Aorta (tissue), 5 donors: ENCODE data around the gene MEFV. TPM values are rescaled to one million over a fixed set of nuclear protein-coding genes. Genes with fewer than 3 reads are reported as not detected.
"Not testable (repeated sequence)": the region's sequence is repeated elsewhere in the genome, so short reads cannot be mapped to it uniquely, and the experiment has no call there.

Experiments used
- ATAC-seq: fragments of 200-7000 bp; cut with Tn5 transposase; one replicate; pipeline ENCODE4 v1.9.1; 2022; ENCODE audit warnings: moderate library complexity; ENCODE audit not compliant: low FRiP score
- DNase-seq, 2 donors: peaks; one replicate each; pipeline ENCODE4 v3.0.0-alpha.2; 2020
- H3K27ac ChIP-seq, 2 donors: one replicate each; pipeline ENCODE4 v1.5.1; 2013; ENCODE audit warnings: low read length in 2 of 2, mild to moderate bottlenecking in 2 of 2, moderate library complexity in 2 of 2, control low read depth in 1 of 2, inconsistent platforms in 1 of 2, low read depth in 1 of 2
- H3K27me3 ChIP-seq, 2 donors: one replicate each; pipeline ENCODE4 v1.6.1; 2013; ENCODE audit warnings: control low read depth in 1 of 2, low read length in 1 of 2, mild to moderate bottlenecking in 1 of 2, moderate library complexity in 1 of 2; ENCODE audit not compliant: insufficient read depth in 2 of 2, control insufficient read depth in 1 of 2
- H3K36me3 ChIP-seq, 2 donors: one replicate each; pipeline ENCODE4 v1.6.1; 2013; ENCODE audit warnings: control low read depth in 1 of 2, low read length in 1 of 2, mild to moderate bottlenecking in 1 of 2; ENCODE audit not compliant: insufficient read depth in 2 of 2, control insufficient read depth in 1 of 2
- H3K4me1 ChIP-seq, 2 donors: one replicate each; pipeline ENCODE4 v1.6.1; 2013; ENCODE audit warnings: low read length in 2 of 2, control low read depth in 1 of 2, mild to moderate bottlenecking in 1 of 2, moderate library complexity in 1 of 2; ENCODE audit not compliant: insufficient read depth in 2 of 2, control insufficient read depth in 1 of 2
- H3K4me3 ChIP-seq, 2 donors: one replicate each; pipeline ENCODE4 v1.5.1; 2013; ENCODE audit warnings: low read length in 2 of 2, control low read depth in 1 of 2, mild to moderate bottlenecking in 1 of 2
- H3K9me3 ChIP-seq: one replicate; pipeline ENCODE4 v1.6.1; 2013; ENCODE audit warnings: mild to moderate bottlenecking, low read length; ENCODE audit not compliant: control insufficient read depth
- WGBS, 2 donors: extraction: QIAGEN DNeasy Blood & Tissue Kit; methylation state at CpG; one replicate each; pipeline ENCODE4 v1.1.7; 2013; 5-methylcytosine and 5-hydroxymethylcytosine counted together
- intact Hi-C, 2 donors: fragments of 100-400 bp; cut with DNase I; formaldehyde crosslinking; loops; one replicate each; pipeline versions ENCODE4 v1.14.2 to v1.15.0; 2022
- polyA plus RNA-seq, 2 donors: library from polyadenylated mRNA; stranded (reverse); fragments of 200-250 nt; gene quantifications; one replicate each; pipeline ENCODE4 v1.2.3, GENCODE V29; 2013
- total RNA-seq, 2 donors: library from RNA; stranded (reverse); fragmentation: NEBNext Ultra II Directional; extraction: Animal tissue kit (Norgen Biotek cat#: 25700); gene quantifications; one replicate each; pipeline ENCODE4 v1.2.1, GENCODE V29; 2021
- donor health status: healthy with polysubstance abuse.
- donor health status: Bipolar disorder and iron deficiency.
- donor health status: DM: no; HTN: no; CAD: no.
- donor health status: DM: no; HTN: no; CAD: no.
- donor health status: DM: yes; HTN: yes; CAD: no.

The MEFV gene
- total and polyA plus RNA-seq, 4 donors = 0.20 to 4.5 (median 2.3) TPM

- H3K4me1 ChIP-seq = no peaks in the 10 kb centered on the region
- WGBS, 2 donors = 73 to 81% methylated on average over 13 of the region's 13 CpGs
- ATAC-seq (no peak), DNase-seq (no peak)
- H3K27me3 ChIP-seq = no peaks in the 10 kb centered on the region
- H3K9me3 ChIP-seq = peaks cover 7% of the 10 kb centered on the region
- intact Hi-C loops = no loop called here
- H3K4me3 ChIP-seq = no peak overlapping the region
- no peaks in the 10 kb centered on the region for H3K36me3 ChIP-seq
- H3K27ac ChIP-seq = no peak overlapping the region
Observed at GRCh38 chr16:3198334-3199072, 57.9 kb downstream of the MEFV start.

- H3K4me1 ChIP-seq, intact Hi-C loops, DNase-seq, H3K36me3 ChIP-seq, ATAC-seq, H3K27me3 ChIP-seq, H3K4me3 ChIP-seq, H3K27ac ChIP-seq, H3K9me3 ChIP-seq: not testable (repeated sequence)
- WGBS, 2 donors = 53 to 59% methylated on average over 3 of the region's 3 CpGs
Observed at GRCh38 chr16:3197694-3198333, 58.6 kb downstream of the MEFV start.

GRCh38 chr16:3195975-3196374 is 60.5 kb downstream of the MEFV start:
- no peak for DNase-seq
- Histone ChIP-seq H3K9me3 (peaks cover 1% of the 10 kb centered on the region), H3K27me3 (no peaks in the 10 kb centered on the region), H3K27ac (no peak overlapping the region), H3K4me3 (no peak overlapping the region), H3K36me3 (no peaks in the 10 kb centered on the region), H3K4me1 (no peaks in the 10 kb centered on the region)
- ATAC-seq = no peak
- 70 to 71% methylated on average over 10 of the region's 10 CpGs for whole genome bisulfite sequencing, 2 donors
- intact Hi-C loops = no loop called here

GRCh38 chr16:3194792-3195191 is 61.6 kb downstream of the MEFV start:
- Histone ChIP-seq H3K4me3 (no peak overlapping the region), H3K27me3 (no peaks in the 10 kb centered on the region)

GRCh38 chr16:3193221-3194212 is 62.9 kb downstream of the MEFV start:
- no peak overlapping the region for H3K27ac ChIP-seq
- H3K4me1 ChIP-seq = no peaks in the 10 kb centered on the region
- no peaks in the 10 kb centered on the region for H3K27me3 ChIP-seq
- no peaks in the 10 kb centered on the region for H3K36me3 ChIP-seq
- H3K9me3 ChIP-seq = no peaks in the 10 kb centered on the region
- WGBS, 2 donors = 63 to 70% methylated on average over 49 of the region's 49 CpGs
- intact Hi-C loops = no loop called here
- no peak overlapping the region for H3K4me3 ChIP-seq
- ATAC-seq = no peak
- no peak for DNase-seq

More at GRCh38 chr16:3194792-3195191, 61.6 kb downstream of the MEFV start:
- WGBS, 2 donors = 78 to 80% methylated on average over 20 of the region's 20 CpGs
- no peaks in the 10 kb centered on the region for H3K36me3 ChIP-seq
- H3K4me1 ChIP-seq = no peaks in the 10 kb centered on the region
- intact Hi-C loops = no loop called here
- H3K9me3 ChIP-seq = no peaks in the 10 kb centered on the region
- ATAC-seq (no peak), DNase-seq (no peak)
- H3K27ac ChIP-seq = no peak overlapping the region

- no peaks in the 10 kb centered on the region for H3K36me3 ChIP-seq
- H3K4me3 ChIP-seq = no peak overlapping the region
- ATAC-seq (no peak), DNase-seq (no peak)
- H3K27ac ChIP-seq = no peak overlapping the region
- no peaks in the 10 kb centered on the region for H3K27me3 ChIP-seq
- 28 to 40% methylated on average over 36 of the region's 36 CpGs for WGBS, 2 donors
- no peaks in the 10 kb centered on the region for H3K9me3 ChIP-seq
- no peaks in the 10 kb centered on the region for H3K4me1 ChIP-seq
- intact Hi-C loops = no loop called here
Observed at GRCh38 chr16:3192476-3193019, 63.9 kb downstream of the MEFV start.

Other genes with a start within 250 kb of the MEFV start
- gene CLDN9, start 243.7 kb downstream of the MEFV start, total RNA-seq = under 1 TPM in 1 of 2 donors, not detected in 1; 0.18 TPM
- under 1 TPM in 1 of 2 donors, not detected in 1; 0.20 TPM for gene CLDN9, start 243.7 kb downstream of the MEFV start, polyA plus RNA-seq
- not detected for gene CLDN6, start 238.4 kb downstream of the MEFV start, total RNA-seq
- not detected for gene CLDN6, start 238.4 kb downstream of the MEFV start, polyA plus RNA-seq
- gene TNFRSF12A, start 236.3 kb downstream of the MEFV start, total RNA-seq = 100 to 1,000 TPM in 1 of 2 donors, 10 to 100 TPM in 1; 60.4 to 271 TPM
- 100 to 1,000 TPM in 1 of 2 donors, 10 to 100 TPM in 1; 84.9 to 107 TPM for gene TNFRSF12A, start 236.3 kb downstream of the MEFV start, polyA plus RNA-seq
- 10 to 100 TPM; 88.5 to 99.7 TPM for gene HCFC1R1, start 232.7 kb downstream of the MEFV start, total RNA-seq
- gene HCFC1R1, start 232.7 kb downstream of the MEFV start, polyA plus RNA-seq = 100 to 1,000 TPM; 299 to 303 TPM
- gene THOC6, start 232.6 kb downstream of the MEFV start, total RNA-seq = 10 to 100 TPM; 18.9 to 29.8 TPM
- 10 to 100 TPM; 18.5 to 60.6 TPM for gene THOC6, start 232.6 kb downstream of the MEFV start, polyA plus RNA-seq
- under 1 TPM; 0.10 to 0.18 TPM for gene BICDL2, start 219.7 kb downstream of the MEFV start, total RNA-seq
- gene BICDL2, start 219.7 kb downstream of the MEFV start, polyA plus RNA-seq = 1 to 10 TPM in 1 of 2 donors, under 1 TPM in 1; 0.05 to 3.6 TPM
- 10 to 100 TPM in 1 of 2 donors, 1 to 10 TPM in 1; 3.2 to 11.4 TPM for gene MMP25, start 210.1 kb downstream of the MEFV start, total RNA-seq
- gene MMP25, start 210.1 kb downstream of the MEFV start, polyA plus RNA-seq = under 1 TPM; 0.36 to 0.75 TPM
- 10 to 100 TPM; 30.2 to 71.6 TPM for gene IL32, start 191.0 kb downstream of the MEFV start, total RNA-seq
- gene IL32, start 191.0 kb downstream of the MEFV start, polyA plus RNA-seq = 100 to 1,000 TPM in 1 of 2 donors, 10 to 100 TPM in 1; 18.2 to 137 TPM
- not detected for gene ZSCAN10, start 157.3 kb downstream of the MEFV start, total RNA-seq
- gene ZSCAN10, start 157.3 kb downstream of the MEFV start, polyA plus RNA-seq = not detected
- 10 to 100 TPM in 1 of 2 donors, 1 to 10 TPM in 1; 7.1 to 10.0 TPM for gene ZNF205, start 144.0 kb downstream of the MEFV start, total RNA-seq
- gene ZNF205, start 144.0 kb downstream of the MEFV start, polyA plus RNA-seq = 10 to 100 TPM in 1 of 2 donors, 1 to 10 TPM in 1; 8.9 to 36.6 TPM
- 1 to 10 TPM; 8.0 to 8.6 TPM for gene ZNF213, start 121.6 kb downstream of the MEFV start, total RNA-seq
- gene ZNF213, start 121.6 kb downstream of the MEFV start, polyA plus RNA-seq = 1 to 10 TPM; 2.3 to 5.6 TPM
- gene OR1F1, start 68.4 kb downstream of the MEFV start, total RNA-seq = not detected
- gene OR1F1, start 68.4 kb downstream of the MEFV start, polyA plus RNA-seq = not detected
- 1 to 10 TPM; 7.4 to 8.1 TPM for gene ZNF200, start 21.5 kb downstream of the MEFV start, total RNA-seq
- gene ZNF200, start 21.5 kb downstream of the MEFV start, polyA plus RNA-seq = 1 to 10 TPM; 4.0 to 4.5 TPM
- 10 to 100 TPM; 26.2 to 27.4 TPM for gene ZNF263, start 26.9 kb upstream of the MEFV start, total RNA-seq
- 10 to 100 TPM in 1 of 2 donors, 1 to 10 TPM in 1; 8.3 to 17.2 TPM for gene ZNF263, start 26.9 kb upstream of the MEFV start, polyA plus RNA-seq
- gene TIGD7, start 48.8 kb upstream of the MEFV start, total RNA-seq = 1 to 10 TPM; 9.0 to 9.8 TPM
- gene TIGD7, start 48.8 kb upstream of the MEFV start, polyA plus RNA-seq = 1 to 10 TPM; 2.6 to 4.6 TPM
- 10 to 100 TPM; 26.9 to 28.1 TPM for gene ZNF75A, start 48.9 kb upstream of the MEFV start, total RNA-seq
- 10 to 100 TPM in 1 of 2 donors, 1 to 10 TPM in 1; 6.1 to 17.3 TPM for gene ZNF75A, start 48.9 kb upstream of the MEFV start, polyA plus RNA-seq
- not detected for gene OR2C1, start 99.3 kb upstream of the MEFV start, total RNA-seq
- not detected for gene OR2C1, start 99.3 kb upstream of the MEFV start, polyA plus RNA-seq
- gene ZSCAN32, start 144.4 kb upstream of the MEFV start, total RNA-seq = 10 to 100 TPM; 11.4 to 14.1 TPM
- 1 to 10 TPM; 9.1 to 10.0 TPM for gene ZSCAN32, start 144.4 kb upstream of the MEFV start, polyA plus RNA-seq
- gene ZNF174, start 144.6 kb upstream of the MEFV start, total RNA-seq = 10 to 100 TPM in 1 of 2 donors, 1 to 10 TPM in 1; 8.2 to 10.9 TPM
- gene ZNF174, start 144.6 kb upstream of the MEFV start, polyA plus RNA-seq = 1 to 10 TPM; 2.3 to 7.7 TPM
- gene ZNF597, start 186.9 kb upstream of the MEFV start, total RNA-seq = 1 to 10 TPM; 2.9 to 3.2 TPM
- gene ZNF597, start 186.9 kb upstream of the MEFV start, polyA plus RNA-seq = 1 to 10 TPM in 1 of 2 donors, under 1 TPM in 1; 0.25 to 1.1 TPM
- 10 to 100 TPM; 32.4 to 47.5 TPM for gene NAA60, start 187.0 kb upstream of the MEFV start, total RNA-seq
- 10 to 100 TPM; 20.2 to 39.0 TPM for gene NAA60, start 187.0 kb upstream of the MEFV start, polyA plus RNA-seq
- gene C16orf90, start 238.9 kb upstream of the MEFV start, total RNA-seq = not detected
- not detected for gene C16orf90, start 238.9 kb upstream of the MEFV start, polyA plus RNA-seq
- 10 to 100 TPM; 15.3 to 23.7 TPM for gene CLUAP1, start 244.4 kb upstream of the MEFV start, total RNA-seq
- 10 to 100 TPM; 12.3 to 22.2 TPM for gene CLUAP1, start 244.4 kb upstream of the MEFV start, polyA plus RNA-seq